ENCODE measurements around the gene ISCU.
A peak's percentile ranks its signal among the peaks of the same experiment; 100 is the strongest.
"Not testable (repeated sequence)": the region's sequence is repeated elsewhere in the genome, so short reads cannot be mapped to it uniquely, and the experiment has no call there.

The ISCU gene

DNA sequence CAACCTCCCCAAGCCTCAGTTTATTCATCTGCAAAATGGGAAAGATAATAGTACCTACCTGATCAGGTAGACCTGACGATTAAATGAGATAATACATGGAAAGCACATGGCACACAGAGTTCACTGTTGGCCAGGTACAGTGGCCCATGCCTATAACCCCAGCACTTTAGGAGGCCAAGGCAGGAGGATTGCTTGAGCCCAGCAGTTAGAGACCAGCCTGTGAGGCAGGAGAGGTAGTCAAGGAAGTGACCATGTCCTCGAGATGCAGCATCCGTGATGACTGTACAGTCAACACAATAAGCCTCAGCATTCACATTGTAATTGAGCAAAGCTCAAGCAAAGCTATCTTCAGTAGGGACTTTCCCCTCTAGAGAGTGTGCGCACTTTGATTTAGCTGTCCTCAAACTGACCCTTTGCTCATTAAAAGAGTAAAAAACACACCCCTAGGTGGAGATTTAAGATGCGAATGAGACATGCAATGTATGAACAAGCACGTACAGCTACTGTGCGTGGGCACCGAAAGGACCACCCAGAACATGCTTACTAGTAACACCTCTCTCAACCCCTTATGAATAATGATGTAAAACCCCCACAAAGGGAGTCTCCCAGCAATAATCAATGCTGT is 9.9 kb downstream of the ISCU start:
- DNase-seq: no peak

DNA sequence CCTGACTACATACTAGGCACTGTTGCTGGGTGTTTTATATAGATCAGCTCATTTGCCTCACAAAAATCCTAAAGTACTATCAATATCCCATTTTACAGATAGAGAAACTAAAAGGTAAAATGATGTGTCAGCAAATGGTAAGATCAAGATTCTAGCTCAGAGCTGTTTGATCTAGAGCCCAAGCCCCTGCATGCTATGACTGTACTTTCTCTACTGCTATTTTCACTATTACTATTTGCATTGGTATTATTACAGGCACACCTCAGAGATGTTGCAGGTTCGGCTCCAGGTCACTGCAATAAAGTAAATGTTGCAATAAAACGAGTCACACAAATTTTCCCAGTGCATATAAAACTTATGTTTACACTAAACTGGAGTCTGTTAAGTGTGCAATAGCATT is 10.9 kb downstream of the ISCU start:
- DNase-seq: peak; percentile 48

- DNase-seq: not testable (repeated sequence)
Observed at GRCh38 chr12:108574276-108574675, 11.9 kb downstream of the ISCU start.

GRCh38 chr12:108575199-108575912 is 13.0 kb downstream of the ISCU start:
- no peak for DNase-seq

DNA sequence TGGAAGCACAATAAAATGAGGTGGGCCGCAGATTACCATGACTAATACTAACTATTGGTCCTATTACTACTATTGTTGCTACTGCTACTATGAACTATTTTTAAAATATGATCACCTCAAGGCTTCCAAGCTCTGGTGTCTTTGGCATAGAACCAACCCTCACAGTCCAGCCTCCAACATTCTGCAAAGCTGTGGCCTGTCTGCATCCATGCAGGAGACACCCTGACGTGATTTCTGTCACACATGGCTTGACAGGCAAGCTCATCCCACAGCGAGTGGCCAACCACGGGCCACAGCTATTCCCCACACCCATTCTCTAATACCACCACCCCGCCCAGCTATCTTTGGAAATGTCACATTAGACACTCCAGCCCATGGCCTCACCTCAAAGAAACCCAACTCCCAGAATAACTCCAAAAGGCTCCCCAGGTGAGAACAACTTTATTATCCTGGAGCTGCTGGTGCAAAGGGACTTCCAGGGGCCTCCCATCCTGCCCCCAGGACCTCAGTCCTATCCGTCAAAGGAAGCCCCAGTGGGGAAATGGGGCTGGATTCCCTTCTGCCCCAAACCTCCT is 14.4 kb downstream of the ISCU start:
- no peak for DNase-seq

- DNase-seq: no peak
Observed at GRCh38 chr12:108577458-108577857, 15.1 kb downstream of the ISCU start.

DNA sequence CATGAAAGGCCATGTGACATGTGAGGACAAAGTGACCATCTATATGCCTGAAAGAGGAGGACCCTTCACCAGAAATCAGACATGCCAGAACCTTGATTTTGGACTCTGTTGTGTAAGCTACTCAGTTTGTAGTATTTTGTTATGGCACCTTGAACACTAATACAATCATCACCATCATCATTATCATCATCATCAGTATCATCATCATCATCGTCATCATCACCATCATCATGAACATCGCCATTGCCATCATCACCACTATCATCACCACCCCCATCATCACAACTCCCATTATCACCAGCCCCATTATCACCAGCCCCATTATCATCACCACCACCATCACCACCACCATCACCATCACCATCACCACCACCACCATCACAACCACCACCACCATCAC is 15.9 kb downstream of the ISCU start:
- no peak for DNase-seq

DNA sequence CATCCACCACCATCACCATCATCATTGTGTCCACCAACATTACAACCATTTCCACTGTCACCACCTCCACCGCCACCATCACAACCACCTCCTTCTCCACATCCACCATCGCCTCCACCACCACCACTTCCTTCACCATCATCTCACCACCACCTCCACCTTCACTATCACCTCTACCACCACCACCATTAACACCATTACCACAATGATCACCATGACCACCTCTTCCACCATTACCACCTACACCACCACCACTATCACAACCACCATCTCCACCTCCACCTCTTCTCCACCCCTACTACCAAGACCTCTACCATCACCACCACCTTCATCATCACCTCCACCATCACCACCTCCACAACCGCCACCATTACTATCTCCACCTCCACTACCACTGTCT is 16.4 kb downstream of the ISCU start:
- DNase-seq: no peak

- DNase-seq: no peak
Observed at GRCh38 chr12:108580531-108580930, 18.1 kb downstream of the ISCU start.

- no peak for DNase-seq
Observed at GRCh38 chr12:108581311-108582227, 19.2 kb downstream of the ISCU start.

GRCh38 chr12:108582509-108582908 is 20.1 kb downstream of the ISCU start:
- DNase-seq: no peak

DNA sequence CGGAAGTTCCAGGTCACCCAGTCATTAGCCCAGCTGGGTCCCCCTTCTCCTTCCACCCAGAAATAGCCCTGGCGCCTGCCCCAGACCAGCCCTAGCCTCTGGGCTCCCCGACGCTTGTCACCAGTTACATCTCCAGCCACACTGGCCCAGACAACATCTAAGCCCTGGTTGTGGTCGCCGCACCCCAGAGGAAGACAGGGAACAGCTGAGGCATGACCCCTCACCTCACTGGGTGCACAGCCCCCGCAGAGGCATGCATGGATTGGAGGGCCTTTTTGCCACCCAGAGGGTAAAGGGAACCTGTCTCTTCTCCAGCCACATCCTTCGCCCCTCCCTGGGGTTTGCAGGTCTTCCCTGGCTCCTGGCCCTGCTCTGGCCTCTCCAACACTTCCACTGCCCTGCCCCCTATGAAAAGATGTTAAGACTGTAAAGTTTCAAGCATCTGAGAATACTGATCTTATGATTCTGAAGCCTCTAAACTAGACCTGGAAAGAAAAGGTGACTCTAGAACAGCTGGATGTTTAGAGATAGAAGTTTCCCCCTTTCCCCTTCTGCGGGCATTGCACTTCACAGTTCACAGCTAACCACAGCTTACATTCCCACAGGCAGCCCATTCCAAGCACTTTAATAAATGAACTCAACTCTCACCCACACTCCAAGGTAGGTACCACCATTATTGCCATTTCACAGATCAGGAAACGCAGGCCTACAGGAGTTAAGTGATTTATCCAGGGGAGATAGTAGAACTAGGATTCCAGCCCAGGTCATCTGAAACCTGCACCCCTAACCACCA is 20.8 kb downstream of the ISCU start:
- no peak for DNase-seq

DNA sequence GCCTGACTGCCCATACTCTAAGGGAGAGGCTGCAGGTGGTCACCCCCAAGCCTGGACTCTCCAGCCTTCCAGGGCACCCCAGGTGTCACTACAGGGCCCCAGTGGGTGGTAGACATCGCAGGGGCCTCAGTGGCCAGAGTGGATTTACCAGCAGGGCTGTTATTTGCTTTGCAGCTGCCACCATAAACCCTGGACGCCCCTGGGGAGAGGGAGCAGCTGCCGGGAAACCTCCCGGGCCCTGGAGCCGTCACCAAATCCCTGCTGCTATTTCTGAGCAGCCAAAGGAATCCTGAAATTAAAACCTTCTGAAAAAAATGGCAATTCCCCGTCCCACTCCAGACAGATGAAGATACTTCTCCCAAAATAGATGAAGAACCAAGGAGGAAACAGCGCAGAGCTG is 21.6 kb downstream of the ISCU start:
- no peak for DNase-seq

DNA sequence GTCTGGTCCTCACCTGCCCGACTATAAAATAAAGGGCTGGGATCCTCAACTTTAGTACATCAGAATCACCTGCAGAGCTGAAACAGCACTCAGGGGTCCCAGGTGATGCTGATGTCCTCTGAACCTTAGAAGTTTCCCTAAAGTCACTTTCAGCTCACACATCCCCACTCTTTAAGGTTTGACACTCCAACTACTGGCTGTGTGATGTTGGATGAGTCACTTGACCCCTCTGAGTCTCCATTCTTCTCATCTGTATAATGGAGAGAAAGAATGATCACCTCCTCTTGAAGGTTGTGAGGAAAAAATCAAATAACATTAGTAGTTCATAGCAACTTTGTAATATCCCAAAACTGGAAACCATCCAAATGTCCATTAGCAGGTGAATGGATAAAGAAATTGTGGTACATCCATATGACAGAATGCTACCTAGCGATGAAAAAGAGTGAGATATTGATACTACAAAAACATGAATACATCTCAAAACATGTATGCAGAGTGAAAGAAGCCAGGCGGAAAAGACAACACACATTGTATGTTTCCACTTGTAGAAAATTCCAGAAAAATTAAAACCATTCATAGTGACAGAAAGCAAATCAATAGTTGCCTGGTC is 22.2 kb downstream of the ISCU start:
- DNase-seq: no peak

GRCh38 chr12:108585864-108586263 is 23.5 kb downstream of the ISCU start:
- DNase-seq: no peak

GRCh38 chr12:108586306-108586705 is 23.9 kb downstream of the ISCU start:
- no peak for DNase-seq

DNA sequence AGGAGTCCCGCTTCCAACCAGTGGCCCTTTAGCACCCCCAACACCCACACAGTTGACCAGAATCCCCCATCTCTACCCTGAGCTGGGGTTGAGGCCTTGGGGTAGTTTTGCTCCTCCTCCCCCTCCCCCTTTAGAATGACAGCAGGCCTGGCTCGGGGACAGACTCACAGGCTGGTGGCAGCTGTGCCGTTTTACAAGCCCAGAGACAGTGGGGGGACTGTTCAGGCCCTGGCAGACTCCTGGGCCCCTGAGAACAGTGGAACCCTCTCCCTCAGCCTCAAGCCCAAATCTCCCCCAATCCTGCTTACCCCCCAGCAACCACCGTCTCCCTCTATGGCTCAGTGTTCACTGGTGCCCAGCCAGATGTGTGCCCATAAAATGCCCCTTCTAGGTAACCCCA is 25.4 kb downstream of the ISCU start:
- DNase-seq: no peak

GRCh38 chr12:108589028-108589839 is 26.8 kb downstream of the ISCU start:
- no peak for DNase-seq

- DNase-seq: no peak
Observed at GRCh38 chr12:108589840-108590229, 27.4 kb downstream of the ISCU start.

DNA sequence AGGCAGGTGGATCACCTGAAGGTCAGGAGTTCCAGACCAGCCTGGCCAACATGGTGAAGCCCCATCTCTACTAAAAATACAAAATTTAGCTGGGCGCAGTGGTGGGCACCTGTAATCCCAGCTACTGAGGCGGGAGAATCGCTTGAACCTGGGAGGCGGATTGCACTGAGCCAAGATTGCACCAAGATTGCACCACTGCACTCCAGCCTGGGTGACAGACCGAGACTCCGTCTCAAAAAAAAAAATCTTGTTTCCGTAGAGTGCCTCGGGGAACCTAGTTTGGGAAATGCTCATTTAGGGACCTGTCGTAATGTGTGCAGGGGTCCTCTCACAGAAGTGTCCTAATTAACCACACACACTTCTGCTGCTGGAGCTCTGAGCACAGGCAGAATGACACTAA is 28.1 kb downstream of the ISCU start:
- DNase-seq: not testable (repeated sequence)

GRCh38 chr12:108591267-108591980 is 29.0 kb downstream of the ISCU start:
- no peak for DNase-seq
